HS-27A (cell line): Measurements from ENCODE around the gene RNU5D-1.
A peak's percentile ranks its signal among the peaks of the same experiment; 100 is the strongest.
"Not testable (repeated sequence)": the region's sequence is repeated elsewhere in the genome, so short reads cannot be mapped to it uniquely, and the experiment has no call there.

ENCODE experiments used
- DNase-seq: peaks from one replicate; pipeline ENCODE4 v3.0.0-alpha.2; 2012; ENCODE audit warnings: low read depth, missing footprints

The RNU5D-1 gene

DNA sequence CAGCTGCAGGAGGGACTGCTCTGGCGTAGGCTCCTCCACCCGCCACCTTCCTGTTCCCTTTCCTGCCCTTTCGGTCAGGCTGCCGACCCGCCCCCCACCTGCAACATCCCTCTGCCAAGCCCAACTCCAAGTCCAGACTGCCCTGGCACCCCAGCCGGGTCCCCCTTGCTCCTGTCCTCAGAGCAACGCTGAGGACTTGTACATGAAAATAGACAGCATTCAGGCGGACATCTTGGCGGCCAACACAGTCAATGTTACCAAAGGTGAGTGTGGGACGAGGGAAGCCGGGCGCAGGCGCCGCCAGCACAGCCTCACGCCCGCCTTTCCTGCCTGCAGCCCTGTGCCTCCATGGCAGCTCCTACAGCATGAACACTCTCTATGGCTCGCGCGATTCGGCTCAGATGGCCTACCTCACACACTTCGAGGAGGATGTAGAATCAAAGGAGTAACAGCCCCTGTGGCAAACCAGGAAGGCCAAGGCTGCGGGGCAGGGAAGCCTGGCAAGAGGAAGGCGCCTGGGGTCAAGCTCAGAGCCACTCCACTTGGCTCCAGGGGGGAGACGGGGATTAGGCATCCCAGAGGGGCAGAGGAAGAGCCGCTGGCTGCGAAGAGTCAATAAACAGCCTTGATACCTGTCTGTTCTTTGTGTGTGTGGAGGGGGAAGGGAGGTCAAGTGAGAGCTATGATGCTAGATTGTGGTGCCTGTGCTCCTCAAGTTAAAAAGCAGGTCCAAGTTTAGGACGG lies 5.8 kb downstream of the RNU5D-1 start:
- DNase-seq = no peak

DNA sequence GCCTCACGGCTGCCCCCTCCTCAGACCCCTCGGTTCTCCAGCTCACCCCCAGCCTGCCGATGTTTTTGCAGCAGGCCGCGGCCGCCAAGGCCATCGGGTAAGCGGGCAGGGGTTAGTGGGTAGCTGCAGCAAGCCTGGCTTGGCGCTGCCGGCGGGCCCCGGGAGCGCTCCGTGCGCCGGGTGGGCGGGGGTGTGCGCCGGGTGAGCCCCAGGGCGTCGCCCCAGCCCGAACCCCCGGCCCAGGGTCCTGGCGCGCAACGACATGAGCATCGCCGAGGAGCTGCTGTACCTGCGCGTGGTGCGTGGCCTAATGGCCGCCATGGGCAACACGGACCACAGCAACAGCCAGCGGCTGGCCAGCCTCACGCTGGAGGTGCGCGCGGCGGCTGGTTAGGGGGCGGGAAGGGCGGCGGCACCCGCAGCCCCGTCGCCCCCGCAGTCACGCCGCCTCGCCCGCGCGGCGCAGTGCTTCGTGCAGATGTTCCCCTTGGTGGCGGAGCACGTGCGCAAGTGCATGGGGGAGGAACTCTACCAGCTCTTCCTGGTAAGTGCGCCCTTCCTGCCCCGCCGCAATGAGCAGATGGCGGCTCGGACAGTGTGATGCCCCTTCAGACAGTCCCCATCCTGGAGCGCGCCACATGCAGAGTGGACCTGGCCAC lies 6.5 kb downstream of the RNU5D-1 start:
- no peak for DNase-seq

GRCh38 chr1:44723496-44724295 lies 7.3 kb downstream of the RNU5D-1 start:
- DNase-seq = no peak

DNA sequence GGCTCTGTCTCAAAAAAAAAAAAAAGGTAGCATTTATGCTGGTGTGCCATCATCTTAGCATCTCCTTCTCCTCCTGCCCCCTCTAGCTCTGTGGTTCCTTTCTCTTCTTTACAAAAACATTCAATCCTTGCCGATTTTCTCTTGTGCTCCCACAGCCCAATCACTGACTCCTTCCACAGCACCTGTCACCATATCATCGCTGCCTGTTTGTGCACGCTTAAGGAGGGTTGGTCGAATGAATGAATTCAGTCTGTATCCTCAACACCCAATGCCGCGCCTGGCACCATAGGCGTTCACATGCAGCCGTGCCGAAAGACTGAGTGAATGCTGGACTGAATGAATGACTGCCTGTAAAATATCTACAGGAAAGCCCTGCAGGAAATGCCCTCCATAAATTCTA lies 7.9 kb downstream of the RNU5D-1 start:
- no peak for DNase-seq

DNA sequence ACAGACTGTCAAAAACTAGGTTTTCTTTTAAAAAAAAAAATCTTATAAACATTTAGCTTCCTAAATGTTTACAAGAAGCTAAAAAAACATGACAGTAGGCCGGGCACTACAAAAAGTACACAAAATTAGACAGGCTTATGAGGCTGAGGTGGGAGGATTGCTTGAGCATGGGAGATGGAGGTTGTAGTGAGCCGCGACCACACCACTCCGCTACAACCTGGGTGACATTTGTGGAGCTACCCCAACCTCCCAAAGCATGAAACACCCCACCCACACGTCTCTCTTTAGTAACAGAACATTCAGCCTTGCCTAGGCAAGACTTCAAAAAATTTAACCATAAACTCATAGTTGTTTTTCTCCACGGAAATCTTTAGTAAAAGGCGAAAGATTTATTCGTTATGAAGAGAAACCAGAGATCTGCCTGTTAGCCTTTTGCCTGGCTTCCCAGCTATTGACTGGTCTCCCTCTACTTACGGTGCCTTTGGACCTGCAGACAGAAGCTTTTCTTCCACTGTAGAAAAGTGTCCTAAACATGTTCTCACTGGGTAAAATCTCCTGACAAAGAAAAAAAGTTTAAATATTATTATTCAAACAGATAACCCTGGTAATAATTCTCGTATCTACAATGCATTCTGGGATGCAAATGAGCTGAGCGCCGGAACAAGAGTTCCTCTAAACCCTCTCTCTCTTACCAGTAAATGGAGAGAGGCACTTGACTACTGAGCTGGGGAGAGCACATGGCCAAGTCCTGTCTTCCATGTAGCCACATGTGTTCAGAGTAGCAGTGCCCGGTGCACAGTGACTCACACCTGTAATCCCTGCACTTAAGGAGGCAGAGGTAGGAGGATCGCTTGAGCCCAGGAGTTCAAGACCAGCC lies 9.2 kb downstream of the RNU5D-1 start:
- no peak for DNase-seq

- no peak for DNase-seq
Measured at GRCh38 chr1:44720281-44720680, 10.7 kb downstream of the RNU5D-1 start.

GRCh38 chr1:44719318-44719717 lies 11.7 kb downstream of the RNU5D-1 start:
- DNase-seq = no peak

DNA sequence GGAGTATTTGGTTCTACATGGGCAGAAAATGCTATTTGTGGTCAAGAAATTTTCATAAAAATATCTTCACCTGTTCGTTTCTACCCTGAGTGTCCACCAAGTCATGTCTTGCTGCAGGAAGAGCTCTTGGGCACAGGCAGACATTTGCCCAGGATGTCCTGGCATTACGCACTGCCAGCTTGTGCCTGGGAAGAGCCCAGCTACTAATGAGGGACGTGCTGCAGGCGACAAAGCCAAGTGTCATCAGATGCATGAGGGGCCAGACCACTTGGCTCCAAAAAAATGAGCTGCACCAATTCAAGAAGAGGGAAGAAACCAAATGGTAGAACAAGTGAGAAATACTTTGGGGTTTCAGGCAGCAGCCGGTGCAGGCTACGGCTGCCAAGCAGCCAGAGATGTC lies 12.9 kb downstream of the RNU5D-1 start:
- no peak for DNase-seq

DNA sequence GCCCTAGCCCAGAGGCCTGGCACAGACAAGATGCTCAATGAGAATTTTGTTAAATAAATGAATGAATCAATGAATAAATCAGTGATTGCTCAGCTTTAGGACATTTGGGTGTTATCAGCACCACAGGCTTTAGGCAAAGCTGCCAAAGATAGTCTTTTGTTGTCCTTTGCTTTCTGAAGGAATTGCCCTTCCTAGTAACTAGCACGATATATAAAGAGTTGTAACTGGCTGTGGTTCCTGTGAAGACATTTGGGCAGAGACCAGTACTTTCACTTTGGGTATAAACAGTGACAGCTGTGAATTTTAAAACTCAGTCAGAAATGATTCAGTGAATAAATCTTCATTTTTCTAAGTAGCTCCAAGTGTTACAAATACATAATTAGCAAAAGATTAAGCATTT lies 13.3 kb downstream of the RNU5D-1 start:
- no peak for DNase-seq

DNA sequence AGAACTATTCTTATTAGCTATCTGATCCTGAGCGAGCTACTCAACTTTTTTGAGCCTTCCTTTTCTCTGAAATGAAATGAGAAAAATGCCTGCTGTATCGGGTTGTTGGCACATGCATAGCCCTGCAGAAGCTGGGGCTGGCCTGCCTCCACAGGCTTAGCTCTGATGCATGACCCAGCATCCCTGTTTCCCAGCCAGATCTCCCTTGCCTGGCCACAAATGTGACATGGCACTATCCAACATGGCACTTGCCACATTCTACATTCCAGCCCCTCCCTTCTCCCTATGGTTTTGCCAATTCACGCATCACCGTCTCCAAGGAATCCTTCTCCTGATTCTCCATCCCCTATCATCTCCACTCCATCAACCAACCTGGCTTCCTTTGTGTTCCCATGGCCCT lies 13.8 kb downstream of the RNU5D-1 start:
- no peak for DNase-seq

GRCh38 chr1:44714944-44715571 lies 15.9 kb downstream of the RNU5D-1 start:
- peak; percentile 58 for DNase-seq

DNA sequence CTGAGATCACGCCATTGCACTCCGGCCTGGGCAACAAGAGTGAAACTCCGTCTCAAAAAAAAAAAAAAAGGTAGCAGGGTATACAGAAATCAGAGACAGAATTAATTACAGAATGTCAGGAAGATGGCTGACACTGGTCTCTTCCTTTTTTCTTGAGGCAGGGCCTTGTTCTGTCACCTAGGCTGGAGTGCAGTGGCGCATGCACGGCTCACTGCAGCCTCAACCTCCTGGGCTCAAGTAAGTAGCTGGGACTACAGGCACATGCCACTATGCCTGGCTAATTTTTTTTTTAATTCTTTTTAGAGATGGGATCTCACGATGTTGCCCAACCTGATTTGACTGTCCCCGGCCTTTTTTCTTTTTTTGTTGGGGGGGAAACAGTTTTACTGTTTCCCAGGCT lies 16.4 kb downstream of the RNU5D-1 start:
- no peak for DNase-seq

- no peak for DNase-seq
Measured at GRCh38 chr1:44713321-44713781, 17.6 kb downstream of the RNU5D-1 start.

GRCh38 chr1:44707959-44708831 lies 22.8 kb downstream of the RNU5D-1 start:
- DNase-seq = peak; percentile 27

- peak; percentile 81 for DNase-seq
Measured at GRCh38 chr1:44707112-44707881, 23.7 kb downstream of the RNU5D-1 start.

DNA sequence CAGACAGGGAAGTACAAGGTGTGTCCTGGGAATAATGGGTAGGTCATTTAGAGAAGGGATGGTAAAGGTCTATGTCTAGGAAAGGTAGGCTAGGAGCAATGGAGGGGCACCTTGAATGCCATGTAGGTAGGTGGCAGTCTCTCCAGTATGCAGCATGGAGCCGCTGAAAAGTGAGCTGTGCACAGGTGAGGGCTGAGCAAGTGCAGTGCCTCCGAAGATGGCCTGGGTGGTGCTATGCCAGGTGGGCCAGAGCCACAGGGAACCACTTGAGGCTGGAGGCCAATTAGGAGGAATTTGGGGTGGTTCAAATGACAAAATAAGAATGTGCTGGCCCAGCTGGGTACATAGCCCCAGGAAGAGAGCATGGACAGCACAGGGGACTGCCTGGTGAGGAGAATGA lies 25.0 kb downstream of the RNU5D-1 start:
- no peak for DNase-seq

DNA sequence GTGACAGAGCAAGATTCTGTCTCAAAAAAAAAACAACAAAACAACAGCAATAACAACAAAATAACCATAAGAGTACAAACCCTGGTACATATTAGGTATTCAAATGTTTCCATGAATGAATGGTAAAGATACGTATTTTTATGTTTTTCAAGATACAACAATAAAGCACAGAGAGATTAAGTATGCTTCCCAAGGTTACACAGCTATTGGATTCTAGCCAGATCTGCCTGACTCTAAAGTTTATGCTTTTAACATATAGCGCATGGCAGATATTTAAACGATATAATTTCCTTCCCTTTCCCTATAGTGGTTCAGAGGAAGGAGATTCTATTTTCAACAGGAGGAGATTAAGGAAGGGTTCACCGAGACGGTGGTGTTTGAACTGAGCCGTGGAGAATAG lies 25.5 kb downstream of the RNU5D-1 start:
- DNase-seq = no peak

GRCh38 chr1:44701141-44701573 lies 29.8 kb downstream of the RNU5D-1 start:
- no peak for DNase-seq

DNA sequence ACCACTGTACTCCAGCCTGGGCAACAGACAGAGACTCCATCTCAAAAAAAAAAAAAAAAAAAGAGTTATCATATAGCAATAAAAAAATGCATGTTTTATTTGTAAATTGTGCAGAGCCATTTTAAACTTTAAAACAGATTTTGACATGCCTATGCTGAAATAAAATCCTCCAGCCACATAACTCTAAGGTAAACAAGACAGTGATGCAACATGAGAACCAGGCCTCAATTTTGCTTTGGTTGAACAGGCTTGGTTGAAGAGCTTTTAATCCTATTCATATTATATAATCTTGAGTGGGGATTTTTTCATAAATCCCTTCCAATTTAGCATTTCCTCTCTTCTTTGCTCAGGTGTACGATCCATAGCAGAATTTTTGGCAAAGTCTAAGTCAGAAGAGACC lies 30.4 kb downstream of the RNU5D-1 start:
- no peak for DNase-seq

DNA sequence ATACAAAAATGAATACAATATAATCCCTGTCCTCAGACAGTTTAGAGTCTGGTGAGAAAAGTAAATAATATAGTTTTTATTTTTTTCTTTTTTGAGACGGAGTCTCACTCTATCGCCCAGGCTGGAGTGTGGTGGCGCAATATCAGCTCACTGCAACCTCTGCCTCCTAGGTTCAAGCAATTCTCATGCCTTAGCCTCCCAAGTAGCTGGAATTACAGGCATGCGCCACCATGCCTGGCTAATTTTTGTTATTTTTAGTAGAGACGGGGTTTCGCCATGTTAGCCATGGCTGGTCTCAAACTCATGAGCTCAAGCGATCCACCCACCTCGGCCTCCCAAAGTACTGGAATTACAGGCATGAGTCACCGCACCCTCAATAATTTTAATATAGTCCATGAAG lies 31.6 kb downstream of the RNU5D-1 start:
- DNase-seq = not testable (repeated sequence)
